C4-2B (cell line): ENCODE data around the gene LPP.

Experiments used
- H3K27ac ChIP-seq: fragments of 450-650 bp; 2 replicates; pipeline ENCODE4 v1.5.1; 2017
- ZFX ChIP-seq: fragments of 450-650 bp; IDR thresholded peaks from 2 replicates; pipeline ENCODE4 v1.6.1; 2017
- TF ChIP-seq, protein P1 (sequence below): fragments of 450-650 bp; conservative IDR thresholded peaks from 2 replicates; pipeline ENCODE4 v1.5.1; 2017; ENCODE audit warnings: mild to moderate bottlenecking

The LPP gene

DNA sequence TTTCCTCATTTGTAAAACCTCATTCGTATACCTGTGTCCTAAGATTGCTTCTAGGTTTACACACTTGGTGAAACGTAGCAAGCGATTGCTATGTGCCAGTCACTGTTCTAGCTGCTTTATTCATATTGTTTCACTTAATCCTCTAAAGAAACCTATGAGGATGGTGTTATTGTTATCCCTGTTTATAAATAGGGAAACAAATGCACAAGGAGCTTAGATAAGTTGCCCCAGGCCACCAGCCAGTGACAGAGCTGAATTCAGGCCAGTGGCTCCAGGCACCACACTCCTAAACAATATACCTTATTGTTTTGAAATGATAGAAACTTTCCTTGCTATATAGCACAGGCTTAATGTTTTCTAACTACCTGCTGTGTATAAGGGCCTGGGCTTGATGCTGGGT is 44.0 kb downstream of the LPP start:
- H3K27ac ChIP-seq = no peak overlapping the region
- no peak for TF ChIP-seq ZFX
- TF ChIP-seq, protein P1, sequence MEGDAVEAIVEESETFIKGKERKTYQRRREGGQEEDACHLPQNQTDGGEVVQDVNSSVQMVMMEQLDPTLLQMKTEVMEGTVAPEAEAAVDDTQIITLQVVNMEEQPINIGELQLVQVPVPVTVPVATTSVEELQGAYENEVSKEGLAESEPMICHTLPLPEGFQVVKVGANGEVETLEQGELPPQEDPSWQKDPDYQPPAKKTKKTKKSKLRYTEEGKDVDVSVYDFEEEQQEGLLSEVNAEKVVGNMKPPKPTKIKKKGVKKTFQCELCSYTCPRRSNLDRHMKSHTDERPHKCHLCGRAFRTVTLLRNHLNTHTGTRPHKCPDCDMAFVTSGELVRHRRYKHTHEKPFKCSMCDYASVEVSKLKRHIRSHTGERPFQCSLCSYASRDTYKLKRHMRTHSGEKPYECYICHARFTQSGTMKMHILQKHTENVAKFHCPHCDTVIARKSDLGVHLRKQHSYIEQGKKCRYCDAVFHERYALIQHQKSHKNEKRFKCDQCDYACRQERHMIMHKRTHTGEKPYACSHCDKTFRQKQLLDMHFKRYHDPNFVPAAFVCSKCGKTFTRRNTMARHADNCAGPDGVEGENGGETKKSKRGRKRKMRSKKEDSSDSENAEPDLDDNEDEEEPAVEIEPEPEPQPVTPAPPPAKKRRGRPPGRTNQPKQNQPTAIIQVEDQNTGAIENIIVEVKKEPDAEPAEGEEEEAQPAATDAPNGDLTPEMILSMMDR = no peak

DNA sequence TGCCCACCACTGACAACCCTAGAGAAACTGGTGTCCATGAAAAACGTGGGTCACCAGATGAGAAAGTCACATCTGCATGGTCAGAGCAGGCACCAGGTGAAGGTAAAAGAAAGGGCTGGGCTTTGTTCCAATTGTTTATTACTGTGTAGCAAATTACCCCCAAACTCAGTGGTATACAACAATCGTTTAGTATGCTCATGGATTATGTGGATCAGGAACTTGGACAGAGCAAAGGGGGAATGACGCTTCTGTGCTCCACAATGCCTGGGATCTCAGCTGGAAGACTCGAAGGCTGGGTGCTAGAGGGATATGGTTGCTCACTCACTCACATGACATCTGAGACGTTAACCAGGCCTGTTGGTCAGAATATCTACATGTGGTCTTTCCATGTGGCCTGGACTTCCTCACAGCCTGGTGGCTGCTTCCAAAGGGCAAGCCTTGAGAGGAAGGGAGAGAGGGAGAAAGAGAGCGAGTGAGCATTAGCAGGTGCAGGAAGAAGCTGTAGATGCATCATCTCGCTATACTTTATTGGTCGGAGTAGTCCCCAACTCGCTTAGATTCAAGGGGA is 44.9 kb downstream of the LPP start:
- H3K27ac ChIP-seq = no peak overlapping the region
- TF ChIP-seq, protein P1 = no peak
- TF ChIP-seq ZFX = no peak

DNA sequence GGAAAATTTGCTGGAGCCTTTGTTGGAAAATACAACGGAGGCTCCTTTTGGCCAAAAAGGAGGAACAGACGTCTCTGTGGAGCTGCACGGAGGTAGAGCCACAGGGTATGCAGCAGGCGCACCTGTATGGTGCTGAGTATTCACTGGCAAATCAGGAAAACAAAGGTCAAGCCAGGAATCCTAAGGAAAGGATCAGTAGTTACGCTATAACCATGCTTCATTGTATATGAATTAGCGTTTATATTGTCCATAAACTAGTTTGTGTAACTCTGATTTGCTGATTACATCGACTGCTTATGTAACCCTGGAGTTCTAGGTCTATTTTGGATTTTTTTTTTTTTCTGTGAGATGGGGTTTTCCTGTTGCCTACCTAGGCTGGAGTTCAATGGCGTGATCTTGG is 45.4 kb downstream of the LPP start:
- no peak overlapping the region for H3K27ac ChIP-seq
- TF ChIP-seq, protein P1 = no peak
- no peak for TF ChIP-seq ZFX

DNA sequence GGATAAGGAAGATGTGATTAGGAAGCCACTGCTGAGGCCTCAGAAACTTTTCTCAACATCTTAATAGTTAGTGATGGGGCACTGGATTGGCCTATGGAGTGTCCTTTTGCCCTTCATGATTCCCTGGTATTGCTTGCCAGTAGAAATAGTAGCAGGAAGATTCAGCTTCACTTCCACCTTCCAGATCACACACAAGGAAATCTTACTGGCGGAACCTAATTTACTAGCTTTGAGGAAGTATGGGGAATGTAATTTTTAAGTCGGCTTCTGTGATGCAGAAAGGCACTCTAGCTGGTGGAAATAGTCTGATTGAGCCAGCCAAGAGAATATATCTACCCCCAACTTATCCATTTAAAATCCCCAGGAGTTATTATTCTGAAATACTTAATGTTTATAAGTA is 46.5 kb downstream of the LPP start:
- TF ChIP-seq ZFX = no peak
- TF ChIP-seq, protein P1 = no peak
- no peak overlapping the region for H3K27ac ChIP-seq

DNA sequence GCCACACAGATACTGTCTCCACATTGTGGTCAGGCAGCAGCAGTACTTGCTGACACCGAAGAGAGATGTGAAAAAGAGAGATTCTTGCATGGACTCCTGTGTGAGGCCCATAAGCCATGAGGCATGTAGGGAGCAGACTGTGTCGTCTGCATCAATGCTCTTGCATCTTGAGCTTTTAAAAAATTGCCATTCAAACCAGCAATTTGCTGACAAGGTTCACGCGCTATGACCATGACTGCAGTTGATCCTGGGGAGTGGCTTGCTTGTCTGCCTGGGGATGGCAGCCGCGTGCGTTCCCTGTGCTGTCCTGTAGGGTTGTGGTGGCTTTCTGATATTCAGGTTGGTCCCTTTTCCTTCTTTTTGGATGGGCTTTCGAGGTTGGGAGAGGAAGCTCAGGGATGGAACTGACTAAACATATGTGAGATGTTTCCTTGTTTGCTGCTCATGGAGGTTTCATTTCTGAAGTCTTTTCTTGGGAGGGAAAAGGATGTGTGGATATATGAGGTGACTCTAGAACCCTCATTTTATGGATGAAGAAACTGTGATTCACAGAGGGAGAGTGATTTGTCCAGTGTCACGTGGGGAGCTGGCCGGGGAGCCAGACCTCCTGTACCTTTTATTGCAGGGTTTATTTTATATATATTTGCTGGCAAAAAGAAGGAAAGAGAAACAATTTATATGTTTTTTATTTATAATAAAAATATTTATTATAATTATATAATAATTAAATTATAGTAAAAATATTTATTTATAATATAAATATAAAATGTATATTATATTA is 48.6 kb downstream of the LPP start:
- H3K27ac ChIP-seq = no peak overlapping the region
- TF ChIP-seq, protein P1 = no peak
- TF ChIP-seq ZFX = no peak

DNA sequence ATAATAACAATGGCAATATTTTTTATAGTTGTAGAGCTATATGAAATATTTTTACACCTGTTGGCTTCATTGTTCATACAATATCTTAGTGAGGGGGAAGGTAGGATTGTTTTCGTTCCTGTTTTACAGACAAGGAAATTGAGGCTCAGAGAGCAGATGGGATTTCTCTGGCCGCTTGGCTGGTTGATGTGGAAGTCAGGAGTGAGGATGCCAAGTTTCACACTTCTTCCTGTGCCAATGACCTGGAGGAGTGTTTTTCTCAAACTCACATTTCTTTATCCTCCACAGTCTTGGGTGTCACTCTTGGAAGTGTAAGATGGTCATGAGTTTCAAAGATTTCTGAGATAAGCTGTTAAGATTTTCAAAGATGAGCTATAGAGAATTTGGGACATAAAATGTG is 50.6 kb downstream of the LPP start:
- peak overlapping the region; percentile 54; the same call in 1 of the 2 replicates for H3K27ac ChIP-seq
- TF ChIP-seq ZFX = no peak
- TF ChIP-seq, protein P1 = no peak

DNA sequence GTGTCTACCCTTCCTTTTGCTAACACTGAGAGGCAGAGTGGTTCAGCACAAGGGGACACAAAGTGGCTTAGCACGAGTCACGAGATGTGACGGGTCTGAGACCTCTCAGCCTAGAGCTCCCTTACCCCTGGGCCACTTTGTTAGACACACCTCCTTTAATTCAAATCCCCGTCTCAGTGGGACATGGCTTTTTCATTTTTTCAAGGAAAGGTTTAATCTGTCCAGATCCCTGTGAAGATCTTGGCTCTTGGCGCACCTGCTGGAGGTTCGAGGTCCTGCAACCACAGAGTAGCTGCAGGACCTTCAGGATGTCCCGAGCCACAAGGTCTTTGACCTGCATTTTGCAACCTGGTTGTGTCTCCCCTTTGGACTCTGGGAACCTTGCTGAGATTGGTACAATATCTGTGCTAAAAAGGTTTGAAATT is 52.0 kb downstream of the LPP start:
- H3K27ac ChIP-seq = peak overlapping the region; percentile 98
- TF ChIP-seq, protein P1 = peak; percentile 86
- TF ChIP-seq ZFX = no peak
